Esophagus squamous epithelium (tissue), 4 donors: Measurements from ENCODE around the gene KLK13.

ENCODE experiments used
- POLR2A ChIP-seq, 4 donors: fragments of 450-650 bp; IDR thresholded peaks; one replicate each; pipeline ENCODE4 v1.6.1; 2017; ENCODE audit warnings: antibody characterized with exemption in 4 of 4, mild to moderate bottlenecking in 4 of 4, moderate library complexity in 3 of 4
- TF ChIP-seq, protein P1 (sequence below), 6 experiments: fragments of 450-650 bp in 4 of 6; fragments of 200-600 bp in 2 of 6; sonication (generic) in 2 of 6; IDR thresholded peaks; one replicate each; pipeline ENCODE4 v1.5.1; 2016 to 2019; ENCODE audit warnings: antibody characterized with exemption in 6 of 6, mild to moderate bottlenecking in 4 of 6, moderate library complexity in 4 of 6

- TF ChIP-seq, protein P1, sequence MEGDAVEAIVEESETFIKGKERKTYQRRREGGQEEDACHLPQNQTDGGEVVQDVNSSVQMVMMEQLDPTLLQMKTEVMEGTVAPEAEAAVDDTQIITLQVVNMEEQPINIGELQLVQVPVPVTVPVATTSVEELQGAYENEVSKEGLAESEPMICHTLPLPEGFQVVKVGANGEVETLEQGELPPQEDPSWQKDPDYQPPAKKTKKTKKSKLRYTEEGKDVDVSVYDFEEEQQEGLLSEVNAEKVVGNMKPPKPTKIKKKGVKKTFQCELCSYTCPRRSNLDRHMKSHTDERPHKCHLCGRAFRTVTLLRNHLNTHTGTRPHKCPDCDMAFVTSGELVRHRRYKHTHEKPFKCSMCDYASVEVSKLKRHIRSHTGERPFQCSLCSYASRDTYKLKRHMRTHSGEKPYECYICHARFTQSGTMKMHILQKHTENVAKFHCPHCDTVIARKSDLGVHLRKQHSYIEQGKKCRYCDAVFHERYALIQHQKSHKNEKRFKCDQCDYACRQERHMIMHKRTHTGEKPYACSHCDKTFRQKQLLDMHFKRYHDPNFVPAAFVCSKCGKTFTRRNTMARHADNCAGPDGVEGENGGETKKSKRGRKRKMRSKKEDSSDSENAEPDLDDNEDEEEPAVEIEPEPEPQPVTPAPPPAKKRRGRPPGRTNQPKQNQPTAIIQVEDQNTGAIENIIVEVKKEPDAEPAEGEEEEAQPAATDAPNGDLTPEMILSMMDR (IDR thresholded peaks at IDR 0.05): no peak
- no peak for TF ChIP-seq POLR2A (IDR thresholded peaks at IDR 0.05)
These were observed 38.9 kb downstream of the KLK13 start for GRCh38 chr19:51025809-51026553.
